GM12878 (cell line): ENCODE data around the gene MYDGF. TPM values are rescaled to one million over a fixed set of nuclear protein-coding genes. Genes with fewer than 3 reads are reported as not detected.

Experiments used
- ATAC-seq: fragments of 200-7000 bp; cut with Tn5 transposase; 3 replicates; pipeline ENCODE4 v1.9.1; 2020; ENCODE audit warnings: mild to moderate bottlenecking, moderate library complexity
- BruUV-seq: library from RNA; stranded (reverse); fragments of 400-500 nt; replicated peaks from 2 replicates; lab custom pipeline; 2021; lab: Mats Ljungman, UMichigan
- CTCF ChIA-PET: fragments of 300-600 bp; sonication (Branson Sonifier 250); formaldehyde crosslinking; extraction: SDS; loops from one replicate; lab custom pipeline; 2021; ENCODE audit warnings: inconsistent platforms; lab: Yijun Ruan, JAX
- POLR2A ChIA-PET: fragments of 350-600 bp; formaldehyde crosslinking; extraction: SDS; loops from one replicate; lab custom pipeline; 2021; ENCODE audit warnings: inconsistent platforms; lab: Charles Lee
- RAD21 ChIA-PET: fragments of 300-600 bp; sonication (Branson Sonifier 250); formaldehyde crosslinking; loops from one replicate; lab custom pipeline; 2023; ENCODE audit warnings: antibody characterized with exemption; ENCODE audit not compliant: unreplicated experiment; lab: Charles Lee
- SMC1A ChIA-PET: fragments of 300-600 bp; sonication (Branson Sonifier 250); formaldehyde crosslinking; loops from one replicate; lab custom pipeline; 2023; ENCODE audit not compliant: unreplicated experiment, uncharacterized antibody; lab: Charles Lee
- DNase-seq: peaks from one replicate; pipeline ENCODE4 v3.0.0-alpha.2; 2011; ENCODE audit warnings: low read depth, low spot score
- FAIRE-seq: peaks from 3 replicates; lab custom pipeline; 2011; peaks lifted over from hg19 to GRCh38; lab: Jason Lieb, UNC
- H2AFZ ChIP-seq: 2 replicates; pipeline ENCODE4 v1.6.0; 2011; ENCODE audit warnings: low read depth, low read length, control low read depth; ENCODE audit not compliant: control insufficient read depth
- H3K27ac ChIP-seq: 2 replicates; pipeline ENCODE4 v1.5.1; 2011; ENCODE audit warnings: control low read depth; ENCODE audit not compliant: control insufficient read depth, insufficient read depth
- H3K27me3 ChIP-seq, 2 experiments: replicated peaks in 1 of 2; 2 replicates each; pipeline versions ENCODE4 v1.6.0 to v1.6.1; 2011; ENCODE audit warnings: low read length in 1 of 2; ENCODE audit not compliant: control insufficient read depth in 2 of 2, insufficient read depth in 2 of 2
- H3K36me3 ChIP-seq, 2 experiments: 2 replicates each; pipeline ENCODE4 v1.5.1; 2011; ENCODE audit warnings: low read length in 1 of 2; ENCODE audit not compliant: control insufficient read depth in 2 of 2, insufficient read depth in 2 of 2
- H3K4me1 ChIP-seq: 2 replicates; pipeline ENCODE4 v1.6.1; 2011; ENCODE audit warnings: mild to moderate bottlenecking, low read length, moderate library complexity, mixed read lengths; ENCODE audit not compliant: control insufficient read depth, insufficient read depth
- H3K4me2 ChIP-seq: 2 replicates; pipeline ENCODE4 v1.6.0; 2011; ENCODE audit warnings: control low read depth; ENCODE audit not compliant: control insufficient read depth, insufficient read depth
- H3K4me3 ChIP-seq: fragments of 200-600 bp; sonication (generic); 2 replicates; pipeline ENCODE4 v1.5.1; 2016
- H3K79me2 ChIP-seq: 2 replicates; pipeline ENCODE4 v1.6.0; 2011; ENCODE audit warnings: low read length; ENCODE audit not compliant: control insufficient read depth, insufficient read depth
- H3K9ac ChIP-seq: 2 replicates; pipeline ENCODE4 v1.8.0; 2011; ENCODE audit warnings: low read length, control low read depth, mixed read lengths; ENCODE audit not compliant: control insufficient read depth, insufficient read depth
- H3K9me3 ChIP-seq: replicated peaks from 3 replicates; pipeline ENCODE4 v1.5.1; 2011; ENCODE audit warnings: mild to moderate bottlenecking, low read length; ENCODE audit not compliant: control insufficient read depth, insufficient read depth
- H4K20me1 ChIP-seq: 2 replicates; pipeline ENCODE4 v1.6.0; 2011; ENCODE audit not compliant: control insufficient read depth, insufficient read depth
- CBFB ChIP-seq: IDR thresholded peaks from 2 replicates; pipeline ENCODE4 v1.6.1; 2016; ENCODE audit warnings: antibody characterized with exemption, low read depth
- CREM ChIP-seq: IDR thresholded peaks from 2 replicates; pipeline ENCODE4 v1.6.1; 2014; ENCODE audit warnings: antibody characterized with exemption, low read depth
- ETV6 ChIP-seq, 2 experiments: fragments of 450-650 bp in 1 of 2; IDR thresholded peaks in 1 of 2; conservative IDR thresholded peaks in 1 of 2; 2 replicates each; pipeline ENCODE4 v1.6.1; 2014; ENCODE audit warnings: antibody characterized with exemption in 1 of 2, borderline replicate concordance in 1 of 2, low read depth in 1 of 2, mild to moderate bottlenecking in 1 of 2, moderate library complexity in 1 of 2
- GABPA ChIP-seq: IDR thresholded peaks from 2 replicates; pipeline ENCODE4 v1.6.1; 2014; ENCODE audit warnings: antibody characterized with exemption, low read depth, mild to moderate bottlenecking, inconsistent platforms
- GATAD2B ChIP-seq: fragments of 450-650 bp; conservative IDR thresholded peaks from 2 replicates; pipeline ENCODE4 v1.6.1; 2017; ENCODE audit warnings: low read depth, mild to moderate bottlenecking, moderate library complexity
- HDAC2 ChIP-seq: fragments of 200-600 bp; sonication (generic); IDR thresholded peaks from 2 replicates; pipeline ENCODE4 v1.6.1; 2017
- MYB ChIP-seq: fragments of 150-350 bp; IDR thresholded peaks from 2 replicates; pipeline ENCODE4 v1.6.1; 2014; ENCODE audit warnings: mild to moderate bottlenecking, low read depth, low read length, borderline replicate concordance
- RAD21 ChIP-seq: IDR thresholded peaks from 2 replicates; pipeline ENCODE4 v1.6.1; 2011; ENCODE audit warnings: mild to moderate bottlenecking, low read depth, low read length, moderate library complexity; ENCODE audit not compliant: insufficient read depth
- STAT1 ChIP-seq: fragments of 450-650 bp; conservative IDR thresholded peaks from 2 replicates; pipeline ENCODE4 v1.6.1; 2014; ENCODE audit warnings: antibody characterized with exemption, mild to moderate bottlenecking
- ZNF207 ChIP-seq: fragments of 450-650 bp; IDR thresholded peaks from 2 replicates; pipeline ENCODE4 v1.6.1; 2014; ENCODE audit warnings: antibody characterized with exemption, mild to moderate bottlenecking, borderline replicate concordance
- WGBS: methylation state at CpG from one replicate; pipeline ENCODE4 v1.1.6; 2016; ENCODE audit warnings: low lambda C conversion rate; ENCODE audit not compliant: insufficient replicate concordance, insufficient coverage; ENCODE audit errors: missing lambda C conversion rate; 5-methylcytosine and 5-hydroxymethylcytosine counted together
- in situ Hi-C: fragments of 300-500 bp; cut with MboI; formaldehyde crosslinking; loops from 9 replicates; pipeline ENCODE4 v1.14.3; 2018; ENCODE audit warnings: mixed read lengths
- intact Hi-C: fragments of 100-400 bp; cut with micrococcal nuclease; formaldehyde crosslinking; loops from one replicate; pipeline ENCODE4 v1.14.2; 2022; ENCODE audit not compliant: unreplicated experiment
- polyA plus RNA-seq, 11 experiments: library from polyadenylated mRNA; depleted of rRNA in 4 of 11; unstranded in 6 of 11; stranded (reverse) in 5 of 11; fragments of >200 nt; fragmentation: Nextera tagmentation in 4 of 11; fragmentation: Illumina TruSeq in 1 of 11; extraction: Ambion mirVana in 4 of 11; extraction: Trizol in 1 of 11; gene quantifications; 1 replicate in 1 of 11; 2 replicates in 10 of 11; pipeline versions ENCODE4 v1.2.1 to v1.2.3, GENCODE V29; 2011 to 2016; ENCODE audit warnings: inconsistent platforms in 2 of 11, missing spikeins in 2 of 11, low read depth in 1 of 11
- total RNA-seq, 4 experiments: library from RNA; depleted of rRNA in 3 of 4; stranded (reverse); fragments of >200 nt in 3 of 4; fragmentation: Illumina TruSeq in 1 of 4; extraction: Trizol in 1 of 4; gene quantifications; 2 replicates each; pipeline versions ENCODE4 v1.2.1 to v1.2.3, GENCODE V29; 2013 to 2021
- TF ChIP-seq, protein P1 (sequence below): fragments of 450-650 bp; IDR thresholded peaks from 2 replicates; pipeline ENCODE4 v1.6.1; 2018; ENCODE audit warnings: borderline replicate concordance, mild to moderate bottlenecking; ENCODE audit not compliant: partially characterized antibody
- TF ChIP-seq, protein P2 (sequence below): fragments of 450-650 bp; IDR thresholded peaks from 2 replicates; pipeline ENCODE4 v1.6.1; 2016; ENCODE audit warnings: mild to moderate bottlenecking
- TF ChIP-seq, protein P3 (sequence below): fragments of 150-350 bp; IDR thresholded peaks from 2 replicates; pipeline ENCODE4 v1.6.1; 2016; ENCODE audit warnings: low read depth, low read length
- TF ChIP-seq, protein P4 (sequence below): fragments of 450-650 bp; conservative IDR thresholded peaks from 2 replicates; pipeline ENCODE4 v1.6.1; 2017; ENCODE audit warnings: mild to moderate bottlenecking, moderate library complexity

MYDGF gene
- total and polyA plus RNA-seq, 10 of the 15 experiments (the other 5 are each of a cell fraction or from before 2014, with no cell fraction given) = 2.3 to 196 (median 57.5) TPM

DNA sequence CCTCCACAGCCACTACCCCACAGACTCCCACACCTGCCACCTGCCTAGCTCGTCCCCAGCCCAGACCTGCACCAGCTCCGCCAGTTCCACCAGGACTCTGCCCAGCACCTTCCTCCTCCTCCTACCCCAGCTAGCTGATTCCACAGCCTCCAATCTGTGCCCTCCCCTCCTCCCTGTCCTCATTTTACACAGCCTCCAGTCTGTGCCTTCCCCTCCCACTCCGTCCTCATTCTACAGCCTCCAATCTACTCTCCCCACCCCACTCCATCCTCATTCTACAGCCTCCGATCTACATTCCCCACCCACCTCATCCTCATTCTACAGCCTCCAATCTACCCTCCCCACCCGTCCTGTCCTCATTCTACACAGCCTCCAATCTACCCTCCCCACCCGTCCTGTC is 7.3 kb downstream of the MYDGF start:
- H3K4me2 ChIP-seq = no peak overlapping the region
- BruUV-seq = no TSS peak
- TF ChIP-seq, protein P1, sequence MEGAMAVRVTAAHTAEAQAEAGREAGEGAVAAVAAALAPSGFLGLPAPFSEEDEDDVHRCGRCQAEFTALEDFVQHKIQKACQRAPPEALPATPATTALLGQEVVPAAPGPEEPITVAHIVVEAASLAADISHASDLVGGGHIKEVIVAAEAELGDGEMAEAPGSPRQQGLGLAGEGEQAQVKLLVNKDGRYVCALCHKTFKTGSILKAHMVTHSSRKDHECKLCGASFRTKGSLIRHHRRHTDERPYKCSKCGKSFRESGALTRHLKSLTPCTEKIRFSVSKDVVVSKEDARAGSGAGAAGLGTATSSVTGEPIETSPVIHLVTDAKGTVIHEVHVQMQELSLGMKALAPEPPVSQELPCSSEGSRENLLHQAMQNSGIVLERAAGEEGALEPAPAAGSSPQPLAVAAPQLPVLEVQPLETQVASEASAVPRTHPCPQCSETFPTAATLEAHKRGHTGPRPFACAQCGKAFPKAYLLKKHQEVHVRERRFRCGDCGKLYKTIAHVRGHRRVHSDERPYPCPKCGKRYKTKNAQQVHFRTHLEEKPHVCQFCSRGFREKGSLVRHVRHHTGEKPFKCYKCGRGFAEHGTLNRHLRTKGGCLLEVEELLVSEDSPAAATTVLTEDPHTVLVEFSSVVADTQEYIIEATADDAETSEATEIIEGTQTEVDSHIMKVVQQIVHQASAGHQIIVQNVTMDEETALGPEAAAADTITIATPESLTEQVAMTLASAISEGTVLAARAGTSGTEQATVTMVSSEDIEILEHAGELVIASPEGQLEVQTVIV = no peak
- TF ChIP-seq, protein P2, sequence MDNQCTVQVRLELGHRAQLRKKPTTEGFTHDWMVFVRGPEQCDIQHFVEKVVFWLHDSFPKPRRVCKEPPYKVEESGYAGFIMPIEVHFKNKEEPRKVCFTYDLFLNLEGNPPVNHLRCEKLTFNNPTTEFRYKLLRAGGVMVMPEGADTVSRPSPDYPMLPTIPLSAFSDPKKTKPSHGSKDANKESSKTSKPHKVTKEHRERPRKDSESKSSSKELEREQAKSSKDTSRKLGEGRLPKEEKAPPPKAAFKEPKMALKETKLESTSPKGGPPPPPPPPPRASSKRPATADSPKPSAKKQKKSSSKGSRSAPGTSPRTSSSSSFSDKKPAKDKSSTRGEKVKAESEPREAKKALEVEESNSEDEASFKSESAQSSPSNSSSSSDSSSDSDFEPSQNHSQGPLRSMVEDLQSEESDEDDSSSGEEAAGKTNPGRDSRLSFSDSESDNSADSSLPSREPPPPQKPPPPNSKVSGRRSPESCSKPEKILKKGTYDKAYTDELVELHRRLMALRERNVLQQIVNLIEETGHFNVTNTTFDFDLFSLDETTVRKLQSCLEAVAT = no peak
- TF ChIP-seq CBFB (no peak), MYB (no peak), CREM (no peak), ETV6 (conservative IDR thresholded peaks at IDR 0.05 in 1 of 2, IDR thresholded peaks at IDR 0.05 in 1 of 2; ENCODE audit: borderline replicate concordance in 1 of 2, low read depth in 1 of 2) (no peak), GABPA (no peak), STAT1 (no peak), RAD21 (no peak), GATAD2B (no peak), ZNF207 (no peak), HDAC2 (no peak)
- TF ChIP-seq, protein P3, sequence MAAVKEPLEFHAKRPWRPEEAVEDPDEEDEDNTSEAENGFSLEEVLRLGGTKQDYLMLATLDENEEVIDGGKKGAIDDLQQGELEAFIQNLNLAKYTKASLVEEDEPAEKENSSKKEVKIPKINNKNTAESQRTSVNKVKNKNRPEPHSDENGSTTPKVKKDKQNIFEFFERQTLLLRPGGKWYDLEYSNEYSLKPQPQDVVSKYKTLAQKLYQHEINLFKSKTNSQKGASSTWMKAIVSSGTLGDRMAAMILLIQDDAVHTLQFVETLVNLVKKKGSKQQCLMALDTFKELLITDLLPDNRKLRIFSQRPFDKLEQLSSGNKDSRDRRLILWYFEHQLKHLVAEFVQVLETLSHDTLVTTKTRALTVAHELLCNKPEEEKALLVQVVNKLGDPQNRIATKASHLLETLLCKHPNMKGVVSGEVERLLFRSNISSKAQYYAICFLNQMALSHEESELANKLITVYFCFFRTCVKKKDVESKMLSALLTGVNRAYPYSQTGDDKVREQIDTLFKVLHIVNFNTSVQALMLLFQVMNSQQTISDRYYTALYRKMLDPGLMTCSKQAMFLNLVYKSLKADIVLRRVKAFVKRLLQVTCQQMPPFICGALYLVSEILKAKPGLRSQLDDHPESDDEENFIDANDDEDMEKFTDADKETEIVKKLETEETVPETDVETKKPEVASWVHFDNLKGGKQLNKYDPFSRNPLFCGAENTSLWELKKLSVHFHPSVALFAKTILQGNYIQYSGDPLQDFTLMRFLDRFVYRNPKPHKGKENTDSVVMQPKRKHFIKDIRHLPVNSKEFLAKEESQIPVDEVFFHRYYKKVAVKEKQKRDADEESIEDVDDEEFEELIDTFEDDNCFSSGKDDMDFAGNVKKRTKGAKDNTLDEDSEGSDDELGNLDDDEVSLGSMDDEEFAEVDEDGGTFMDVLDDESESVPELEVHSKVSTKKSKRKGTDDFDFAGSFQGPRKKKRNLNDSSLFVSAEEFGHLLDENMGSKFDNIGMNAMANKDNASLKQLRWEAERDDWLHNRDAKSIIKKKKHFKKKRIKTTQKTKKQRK = no peak
- TF ChIP-seq, protein P4, sequence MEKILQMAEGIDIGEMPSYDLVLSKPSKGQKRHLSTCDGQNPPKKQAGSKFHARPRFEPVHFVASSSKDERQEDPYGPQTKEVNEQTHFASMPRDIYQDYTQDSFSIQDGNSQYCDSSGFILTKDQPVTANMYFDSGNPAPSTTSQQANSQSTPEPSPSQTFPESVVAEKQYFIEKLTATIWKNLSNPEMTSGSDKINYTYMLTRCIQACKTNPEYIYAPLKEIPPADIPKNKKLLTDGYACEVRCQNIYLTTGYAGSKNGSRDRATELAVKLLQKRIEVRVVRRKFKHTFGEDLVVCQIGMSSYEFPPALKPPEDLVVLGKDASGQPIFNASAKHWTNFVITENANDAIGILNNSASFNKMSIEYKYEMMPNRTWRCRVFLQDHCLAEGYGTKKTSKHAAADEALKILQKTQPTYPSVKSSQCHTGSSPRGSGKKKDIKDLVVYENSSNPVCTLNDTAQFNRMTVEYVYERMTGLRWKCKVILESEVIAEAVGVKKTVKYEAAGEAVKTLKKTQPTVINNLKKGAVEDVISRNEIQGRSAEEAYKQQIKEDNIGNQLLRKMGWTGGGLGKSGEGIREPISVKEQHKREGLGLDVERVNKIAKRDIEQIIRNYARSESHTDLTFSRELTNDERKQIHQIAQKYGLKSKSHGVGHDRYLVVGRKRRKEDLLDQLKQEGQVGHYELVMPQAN = no peak

More for the DNA sequence above, 7.3 kb downstream of the MYDGF start:
- SMC1A ChIA-PET = no interaction called here
- RAD21 ChIA-PET = no interaction called here
- H3K4me3 ChIP-seq = no peak overlapping the region
- H2AFZ ChIP-seq = no peak overlapping the region
- no peak for ATAC-seq
- H4K20me1 ChIP-seq = no peaks in the 10 kb centered on the region
- H3K27me3 ChIP-seq = no peaks in the 10 kb centered on the region
- no peaks in the 10 kb centered on the region for H3K9me3 ChIP-seq
- POLR2A ChIA-PET = interaction anchor here (0.6 kb wide), 1 partner anchor 91 kb away, joined by 5 read pairs; no protein-coding TSS in a partner anchor
- 73% methylated on average over 6 of the region's 6 CpGs for WGBS
- H3K36me3 ChIP-seq = peaks cover 19 to 27% of the 10 kb centered on the region in 2 experiments; a peak in 3 of 4 replicates
- no peak for DNase-seq
- H3K4me1 ChIP-seq = no peaks in the 10 kb centered on the region
- intact Hi-C loops = no loop called here
- no peak for FAIRE-seq
- H3K79me2 ChIP-seq = no peaks in the 10 kb centered on the region; the same call in 1 of the 2 replicates
- in situ Hi-C loops = no loop called here
- CTCF ChIA-PET = no interaction called here
- H3K9ac ChIP-seq = no peak overlapping the region
- no peak overlapping the region for H3K27ac ChIP-seq
